GM21737 (cell line): ENCODE data around the gene SH3YL1.
"Not testable (repeated sequence)": the region's sequence is repeated elsewhere in the genome, so short reads cannot be mapped to it uniquely, and the experiment has no call there.

ENCODE experiments used
- ATAC-seq: cut with Tn5 transposase; IDR thresholded peaks from one replicate; pipeline ENCODE4 v1.9.1; 2021; ENCODE audit warnings: mild to moderate bottlenecking, moderate library complexity; ENCODE audit not compliant: unreplicated experiment

The SH3YL1 gene

DNA sequence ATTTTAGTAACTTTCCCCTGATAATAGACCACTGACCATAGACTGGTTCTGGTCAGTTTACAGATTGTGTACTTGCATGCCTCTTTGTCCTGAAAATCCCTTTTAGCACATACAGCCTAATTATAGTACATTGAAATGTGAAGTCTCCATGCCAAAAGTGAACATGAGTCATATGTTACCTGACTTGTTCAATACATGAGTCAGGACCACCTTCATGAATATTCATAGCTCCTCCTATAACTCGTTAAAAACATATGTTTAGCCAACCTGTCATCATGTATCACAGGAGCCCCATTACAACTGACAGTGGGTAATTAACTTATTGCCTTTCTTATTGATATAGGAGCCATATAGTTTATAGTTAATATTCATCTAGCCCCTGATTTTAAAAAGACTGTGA is 78.6 kb downstream of the SH3YL1 start:
- no peak for ATAC-seq

DNA sequence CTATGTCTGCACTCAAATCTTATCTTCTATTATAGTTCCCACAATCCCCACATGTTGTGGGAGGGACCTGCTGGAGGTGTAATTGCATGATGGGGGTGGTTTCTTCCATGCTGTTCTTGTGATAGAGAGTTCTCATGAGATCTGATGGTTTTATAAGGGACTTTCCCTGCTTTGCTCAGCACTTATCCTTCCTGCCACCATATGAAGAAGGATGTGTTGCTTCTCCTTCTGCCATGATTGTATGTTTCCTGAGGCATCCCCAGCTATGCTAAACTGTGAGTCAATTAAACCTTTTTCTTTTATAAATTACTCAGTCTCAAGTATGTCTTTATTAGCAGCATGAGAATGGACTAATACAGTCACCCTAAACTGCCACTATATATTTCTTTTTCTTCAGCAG is 79.1 kb downstream of the SH3YL1 start:
- no peak for ATAC-seq

DNA sequence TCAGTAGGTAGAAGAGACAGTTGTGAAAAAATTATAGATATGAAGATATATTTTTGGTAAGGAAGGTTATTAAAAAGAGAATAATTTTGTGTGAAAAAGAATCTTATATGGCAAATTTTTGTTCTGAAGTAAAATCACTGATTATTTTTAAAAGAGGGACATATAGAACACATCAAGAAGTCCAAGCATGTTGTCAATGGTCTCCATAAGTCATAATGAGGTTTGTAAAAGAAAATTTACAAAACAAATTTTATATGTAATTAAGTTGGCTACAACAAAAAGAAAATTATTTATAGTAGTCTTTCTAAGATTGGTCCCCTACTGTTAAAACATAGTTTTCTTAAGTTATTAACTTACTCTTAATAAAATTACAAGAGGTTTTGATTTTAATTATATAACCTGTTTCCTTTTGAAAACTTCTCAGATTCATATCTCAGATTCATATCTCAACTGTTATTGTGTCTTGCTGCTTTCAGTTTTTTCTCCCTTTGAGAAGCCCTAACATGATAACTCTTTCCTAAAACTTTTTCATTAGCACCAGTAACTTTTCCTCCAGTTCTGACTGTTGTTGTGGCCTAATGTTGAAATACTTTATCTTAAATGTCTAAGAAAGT is 81.2 kb downstream of the SH3YL1 start:
- no peak for ATAC-seq

DNA sequence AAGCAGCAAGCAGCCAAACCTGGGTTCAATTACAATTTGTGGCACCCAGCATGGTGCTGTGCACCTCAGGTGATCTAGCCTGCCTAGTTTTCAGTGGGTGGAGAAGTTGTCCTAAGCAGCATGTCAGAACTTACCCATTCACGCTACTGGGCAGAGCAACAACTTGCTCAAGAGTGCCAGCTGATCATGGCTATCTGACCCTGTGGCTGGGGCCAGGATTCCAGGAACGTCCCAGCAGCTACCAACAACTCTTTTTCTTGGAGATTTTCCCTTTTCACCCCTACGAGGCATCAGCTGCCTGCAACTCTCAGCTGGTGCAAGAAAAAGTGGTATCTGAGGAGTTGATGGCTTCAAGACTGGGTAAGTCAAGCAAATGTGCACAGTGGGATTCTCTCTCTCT is 83.5 kb downstream of the SH3YL1 start:
- ATAC-seq, result no peak

DNA sequence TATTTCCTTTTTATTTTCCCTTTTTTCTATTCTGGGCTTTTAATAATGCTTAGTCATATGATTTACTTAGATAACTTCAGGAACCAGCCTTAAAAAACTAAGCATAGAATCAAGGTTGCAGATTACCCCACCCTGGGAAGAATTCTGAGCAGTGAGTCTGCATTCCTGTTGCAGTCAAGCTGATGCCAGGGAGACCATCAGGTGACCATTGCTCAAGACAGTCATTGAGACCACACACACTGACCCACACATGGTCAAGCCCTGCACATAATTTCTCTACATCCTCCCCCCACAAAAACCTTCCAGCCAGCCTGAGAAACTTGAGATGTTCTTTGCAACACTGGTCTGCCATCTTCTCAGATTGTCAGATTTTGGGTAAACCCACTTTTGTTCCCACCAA is 83.9 kb downstream of the SH3YL1 start:
- ATAC-seq, result no peak

DNA sequence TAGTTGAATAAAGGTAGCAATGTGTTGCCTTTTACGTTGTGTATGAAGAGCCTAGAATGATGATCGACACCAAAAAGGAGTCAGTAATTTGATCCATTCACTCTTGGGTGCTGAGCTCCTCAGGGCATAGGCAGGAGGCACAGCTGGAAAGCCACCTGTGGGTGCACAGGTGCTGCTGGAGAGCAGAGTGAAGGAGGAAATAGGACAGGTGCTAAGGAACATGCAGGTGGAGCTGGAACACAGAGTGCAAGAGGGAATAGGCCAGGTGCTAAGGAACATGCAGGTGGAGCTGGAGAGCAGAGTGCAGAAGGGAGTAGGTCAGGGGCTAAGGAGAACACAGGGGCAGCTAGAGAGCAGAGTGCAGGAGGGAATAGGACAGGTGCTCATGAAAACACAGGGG is 86.1 kb downstream of the SH3YL1 start:
- no peak for ATAC-seq

DNA sequence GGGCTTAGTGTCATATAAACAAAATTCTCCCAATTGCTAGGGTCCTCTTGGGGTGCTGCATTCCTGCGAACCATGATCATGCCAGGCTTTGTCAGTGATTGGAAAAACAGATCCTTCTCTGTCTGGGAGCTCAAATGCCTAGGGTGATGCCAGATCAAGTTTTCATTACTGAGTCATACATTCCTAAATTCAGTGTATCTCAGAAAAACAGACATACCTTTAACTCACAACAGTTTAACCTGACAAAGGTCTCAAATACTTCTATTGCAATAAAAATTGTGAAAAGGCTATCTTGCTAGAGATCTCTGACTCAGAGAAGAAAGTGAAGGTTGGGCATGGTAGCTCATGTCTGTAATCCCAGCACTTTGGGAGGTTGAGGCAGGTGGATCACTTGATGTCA is 86.9 kb downstream of the SH3YL1 start:
- no peak for ATAC-seq

DNA sequence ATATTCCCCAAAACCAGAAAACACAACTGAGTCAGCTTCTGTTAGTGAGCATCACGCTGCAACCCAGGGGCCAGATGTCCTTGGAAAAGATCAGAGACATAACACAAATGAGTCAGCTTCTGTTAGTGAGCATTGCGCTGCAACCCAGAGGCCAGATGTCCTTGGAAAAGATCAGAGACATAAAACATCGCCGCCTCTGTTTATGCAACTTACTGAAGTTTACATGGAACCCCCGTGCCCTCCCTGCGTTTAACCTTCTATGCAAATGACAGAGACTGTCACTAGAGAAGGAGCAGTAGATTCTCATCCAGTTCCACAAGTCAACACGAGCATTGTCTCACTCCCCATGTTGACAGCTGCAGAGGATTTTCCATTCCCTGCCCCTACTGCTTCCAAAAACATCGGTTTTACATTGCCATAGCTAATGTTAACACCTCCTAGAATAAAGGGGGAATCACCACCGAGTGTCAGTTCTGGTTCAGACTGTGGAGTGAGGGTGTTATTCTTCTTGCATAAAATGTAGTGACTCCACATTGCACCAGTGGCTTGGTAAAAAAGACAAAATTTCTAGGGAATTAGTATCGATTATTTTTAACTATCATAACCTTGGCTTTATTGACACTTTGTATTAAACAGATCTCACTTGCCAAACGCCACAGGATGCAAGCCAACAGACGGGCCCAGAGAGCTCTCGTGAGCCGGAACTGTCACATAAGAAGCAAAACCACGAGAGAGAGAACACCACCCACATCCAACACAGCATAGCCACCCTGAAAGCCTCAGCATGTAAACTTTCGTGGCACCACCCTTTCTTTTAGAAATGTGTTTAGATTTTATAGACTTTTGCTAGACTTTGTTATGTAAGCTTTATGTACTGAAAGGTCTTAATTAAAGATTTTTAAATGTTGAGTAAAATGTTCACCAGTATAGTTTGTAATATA is 87.7 kb downstream of the SH3YL1 start:
- ATAC-seq, result no peak

DNA sequence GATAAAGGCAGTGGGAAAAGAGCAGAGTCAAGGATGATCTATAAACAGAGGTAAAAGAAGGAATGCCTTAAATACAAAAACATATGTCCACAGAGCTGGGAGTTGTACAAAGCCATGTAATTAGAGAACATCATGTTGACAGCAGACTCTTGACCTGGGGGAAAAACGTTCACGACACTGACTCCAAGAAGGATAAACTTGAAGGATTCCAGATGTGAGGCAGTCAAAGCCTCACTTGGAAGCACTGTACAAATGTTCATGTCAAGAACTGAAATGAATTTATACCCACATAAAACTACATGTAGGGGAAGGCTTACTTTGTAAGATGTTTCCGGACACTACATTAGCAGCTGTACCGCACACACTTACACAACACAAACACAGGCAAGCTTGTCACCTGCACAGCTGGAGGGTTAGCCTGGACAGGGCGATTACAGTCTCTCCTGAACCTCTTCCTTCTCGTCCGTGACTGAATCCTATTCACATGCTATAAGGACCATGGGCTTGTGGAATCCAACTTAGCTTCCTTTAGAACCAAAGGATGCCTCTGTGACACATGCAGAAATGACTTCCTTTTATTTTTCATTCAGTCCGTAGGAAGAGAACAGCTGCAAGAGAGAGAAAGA is 88.6 kb downstream of the SH3YL1 start:
- ATAC-seq, result no peak

DNA sequence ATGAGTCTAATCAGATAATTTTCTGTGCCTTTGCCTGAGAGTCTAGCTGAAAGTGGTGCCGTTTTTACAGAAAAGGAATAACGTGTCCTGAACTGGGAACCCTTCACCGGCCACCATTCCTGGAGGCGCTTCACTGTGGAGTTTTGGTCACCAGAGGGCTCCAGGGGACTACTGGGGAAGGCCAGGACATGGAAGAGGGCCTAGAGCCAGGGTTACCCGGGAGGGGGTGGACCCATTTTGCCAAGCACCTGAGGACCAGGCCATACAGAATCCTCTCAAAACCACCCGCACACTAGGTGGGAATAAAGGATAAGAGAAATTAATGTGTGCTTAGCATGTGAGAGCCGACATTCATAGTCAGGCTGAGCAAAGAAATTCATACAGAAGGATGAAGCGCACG is 91.7 kb downstream of the SH3YL1 start:
- not testable (repeated sequence) for ATAC-seq

DNA sequence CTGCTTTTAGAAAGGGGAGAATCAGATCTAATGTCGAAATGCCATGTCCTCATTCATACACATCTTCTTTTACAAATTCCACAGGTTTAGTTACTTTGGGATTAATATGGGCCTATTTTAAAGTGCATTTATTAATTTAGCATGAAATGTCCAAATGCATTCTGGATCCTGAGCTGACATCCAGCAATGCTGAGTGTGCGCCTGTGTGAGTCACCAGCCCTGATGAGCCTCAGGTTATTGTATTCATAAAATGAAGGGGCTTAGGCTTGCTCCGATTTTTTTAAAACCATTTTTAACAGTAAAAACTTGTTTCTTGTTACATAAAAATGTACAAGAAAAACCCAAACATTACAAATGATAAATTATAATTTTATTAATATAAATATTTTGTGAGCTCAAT is 94.1 kb downstream of the SH3YL1 start:
- ATAC-seq, result no peak
